NCI-H748 (cell line): Measurements from ENCODE around the gene MED25.

Source experiments
- DNase-seq: peaks from one replicate; lab custom pipeline; 2025; ENCODE audit not compliant: unreplicated experiment; lab: John Stamatoyannopoulos, UW

MED25 gene

DNA sequence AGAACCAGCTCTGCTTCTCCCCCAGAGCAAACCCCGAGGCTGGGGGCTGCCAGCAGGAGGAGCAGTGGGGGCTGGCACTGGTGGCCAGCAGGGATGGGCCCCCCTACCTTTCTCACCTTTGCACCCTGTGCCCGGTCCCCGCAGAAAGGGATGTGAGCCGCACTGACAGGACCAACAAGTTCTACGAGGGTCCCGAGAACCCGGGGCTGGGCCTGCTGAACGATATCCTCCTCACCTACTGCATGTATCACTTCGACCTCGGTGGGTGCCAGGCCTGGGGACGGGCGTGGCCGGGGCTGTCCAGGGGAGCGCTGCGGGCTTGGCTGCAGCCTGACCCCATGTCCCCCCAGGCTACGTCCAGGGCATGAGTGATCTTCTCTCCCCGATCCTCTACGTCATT lies 66.0 kb downstream of the MED25 start:
- no peak for DNase-seq

DNA sequence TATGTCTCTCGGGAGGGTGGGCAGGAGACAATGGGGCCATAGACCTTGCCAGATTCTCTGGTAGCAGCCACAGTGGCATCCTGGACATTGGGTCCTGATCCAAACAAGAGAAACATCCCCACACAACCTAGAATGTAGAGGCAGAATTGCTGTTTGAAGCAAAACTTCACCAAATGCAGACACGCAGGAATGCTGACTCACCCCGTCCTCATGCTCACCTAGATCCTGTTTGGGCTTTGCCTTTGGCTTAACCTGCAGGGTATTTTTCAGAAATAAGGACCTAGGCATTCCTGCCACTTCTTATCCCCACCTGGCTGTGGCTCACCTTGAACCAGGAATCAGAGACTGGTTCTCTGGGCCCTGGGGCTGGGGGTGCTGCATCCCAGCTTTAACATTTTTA lies 66.7 kb downstream of the MED25 start:
- DNase-seq, result no peak
